Measurements from ENCODE around the gene FRMD8. TPM values are rescaled to one million over a fixed set of nuclear protein-coding genes. Genes with fewer than 3 reads are reported as not detected.
A peak's percentile ranks its signal among the peaks of the same experiment; 100 is the strongest.

The FRMD8 gene
- polyA plus RNA-seq, 6 donors from 2014 or later, result 45.3 to 64.6 (median 53.8) TPM

DNA sequence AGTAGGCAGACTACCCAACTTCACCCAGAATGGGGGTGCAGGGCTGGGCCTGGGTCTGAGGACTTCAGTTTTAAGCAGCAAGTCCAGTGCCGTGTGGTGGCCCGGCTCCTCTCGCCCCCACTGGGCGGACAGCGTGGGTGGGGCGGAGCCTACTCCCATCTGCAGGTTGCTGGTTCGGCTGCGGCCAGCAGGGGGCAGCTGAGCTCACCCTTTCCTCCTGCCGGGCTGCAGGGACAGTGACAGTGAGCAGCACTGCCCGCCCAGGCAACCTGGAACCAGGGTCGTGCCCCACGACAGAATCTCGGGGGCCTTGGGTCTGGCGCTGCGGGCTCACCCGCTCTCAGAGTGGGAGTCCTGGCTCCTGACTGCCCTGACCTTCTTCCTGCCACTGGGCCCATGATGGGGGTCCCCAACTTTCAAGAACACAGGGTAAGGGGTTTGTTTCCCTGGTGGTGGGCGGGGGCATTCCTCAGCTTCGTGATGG is 29.9 kb downstream of the FRMD8 start:
- H3K27ac Mint-ChIP-seq, result peak overlapping the region; percentile 98 to 100 (median 100)
- ATAC-seq (ENCODE audit: low read depth in 2 of 2) (peak; percentile 52 to 54), DNase-seq (peak; percentile 91)
- no peaks in the 10 kb centered on the region for H3K9me3 Mint-ChIP-seq
- H3K36me3 Mint-ChIP-seq, result no peaks in the 10 kb centered on the region
- H3K4me1 Mint-ChIP-seq, result peaks cover 47 to 61% (median 60%) of the 10 kb centered on the region in 3 donors
- H3K27me3 Mint-ChIP-seq, result no peaks in the 10 kb centered on the region
- peak overlapping the region; percentile 87 to 97 (median 93) for H3K4me3 Mint-ChIP-seq

DNA sequence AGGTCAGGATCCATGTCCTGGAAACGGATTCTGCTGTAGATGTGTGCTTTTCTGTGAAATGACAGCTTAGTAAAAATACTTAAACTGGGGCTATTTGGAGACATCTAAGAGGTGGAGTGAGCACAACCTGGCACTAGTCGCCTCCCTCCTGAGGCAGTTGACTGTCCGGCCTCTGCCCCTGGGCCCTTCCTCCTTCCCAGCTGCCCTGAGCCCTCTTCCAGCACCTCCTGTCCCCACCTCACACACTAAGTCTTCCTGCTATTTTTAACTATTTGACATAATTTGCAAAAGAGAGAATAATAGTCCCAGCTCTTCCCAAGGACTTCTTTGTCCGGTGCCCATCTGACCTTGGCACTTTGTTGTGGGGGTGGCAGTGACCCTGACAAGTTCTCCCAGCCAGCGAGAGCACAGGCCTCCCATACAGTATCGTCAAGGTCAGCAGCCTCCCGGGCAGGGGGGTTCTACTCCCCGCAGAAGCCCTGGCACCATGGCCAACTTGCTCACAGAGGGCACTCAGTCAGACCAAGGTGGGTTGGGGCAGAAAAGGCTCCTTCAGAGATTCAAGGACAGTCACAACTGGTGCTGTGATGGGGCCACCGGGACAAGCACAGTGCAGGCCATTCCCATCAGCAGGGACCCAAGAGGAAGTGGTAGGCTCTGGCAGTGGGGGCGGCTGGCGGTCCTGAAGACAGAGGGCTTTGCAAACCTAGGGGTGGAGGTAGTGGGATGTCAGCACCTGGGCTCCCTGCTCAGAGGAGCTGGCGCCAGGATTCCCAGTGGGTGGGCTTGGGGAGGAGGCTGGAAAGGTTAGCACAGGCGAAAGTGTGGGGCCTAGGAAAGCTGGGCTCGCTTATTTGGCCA is 30.6 kb downstream of the FRMD8 start:
- Mint-ChIP-seq H3K4me1 (peaks cover 44 to 67% (median 66%) of the 10 kb centered on the region in 3 donors), H3K27me3 (no peaks in the 10 kb centered on the region), H3K27ac (peak overlapping the region; percentile 98 to 100 (median 100)), H3K36me3 (no peaks in the 10 kb centered on the region), H3K4me3 (peak overlapping the region; percentile 87 to 97 (median 93)), H3K9me3 (no peaks in the 10 kb centered on the region)
- DNase-seq, result no peak
- ATAC-seq (ENCODE audit: low read depth in 2 of 2), result no peak

GRCh38 chr11:65417702-65418430 is 31.4 kb downstream of the FRMD8 start:
- H3K36me3 Mint-ChIP-seq, result peaks cover 0 to 6% of the 10 kb centered on the region in 2 donors
- peaks cover 51 to 74% (median 71%) of the 10 kb centered on the region in 3 donors for H3K4me1 Mint-ChIP-seq
- H3K27me3 Mint-ChIP-seq, result no peaks in the 10 kb centered on the region
- ATAC-seq (ENCODE audit: low read depth in 2 of 2), result peak; percentile 1
- H3K4me3 Mint-ChIP-seq, result peak overlapping the region; percentile 87 to 97 (median 93)
- H3K9me3 Mint-ChIP-seq, result no peaks in the 10 kb centered on the region
- peak overlapping the region; percentile 98 to 100 (median 100) for H3K27ac Mint-ChIP-seq
- DNase-seq, result peak; percentile 72

- no peaks in the 10 kb centered on the region for H3K9me3 Mint-ChIP-seq
- no peak for DNase-seq
- H3K27me3 Mint-ChIP-seq, result no peaks in the 10 kb centered on the region
- no peak for ATAC-seq (ENCODE audit: low read depth in 2 of 2)
- H3K27ac Mint-ChIP-seq, result peak overlapping the region; percentile 98 to 100 (median 100)
- peaks cover 56 to 79% (median 76%) of the 10 kb centered on the region in 3 donors for H3K4me1 Mint-ChIP-seq
- H3K36me3 Mint-ChIP-seq, result peaks cover 0 to 9% of the 10 kb centered on the region in 2 donors
- H3K4me3 Mint-ChIP-seq, result peak overlapping the region; percentile 87 to 97 (median 93)
These were observed 31.9 kb downstream of the FRMD8 start for GRCh38 chr11:65418431-65418680.

DNA sequence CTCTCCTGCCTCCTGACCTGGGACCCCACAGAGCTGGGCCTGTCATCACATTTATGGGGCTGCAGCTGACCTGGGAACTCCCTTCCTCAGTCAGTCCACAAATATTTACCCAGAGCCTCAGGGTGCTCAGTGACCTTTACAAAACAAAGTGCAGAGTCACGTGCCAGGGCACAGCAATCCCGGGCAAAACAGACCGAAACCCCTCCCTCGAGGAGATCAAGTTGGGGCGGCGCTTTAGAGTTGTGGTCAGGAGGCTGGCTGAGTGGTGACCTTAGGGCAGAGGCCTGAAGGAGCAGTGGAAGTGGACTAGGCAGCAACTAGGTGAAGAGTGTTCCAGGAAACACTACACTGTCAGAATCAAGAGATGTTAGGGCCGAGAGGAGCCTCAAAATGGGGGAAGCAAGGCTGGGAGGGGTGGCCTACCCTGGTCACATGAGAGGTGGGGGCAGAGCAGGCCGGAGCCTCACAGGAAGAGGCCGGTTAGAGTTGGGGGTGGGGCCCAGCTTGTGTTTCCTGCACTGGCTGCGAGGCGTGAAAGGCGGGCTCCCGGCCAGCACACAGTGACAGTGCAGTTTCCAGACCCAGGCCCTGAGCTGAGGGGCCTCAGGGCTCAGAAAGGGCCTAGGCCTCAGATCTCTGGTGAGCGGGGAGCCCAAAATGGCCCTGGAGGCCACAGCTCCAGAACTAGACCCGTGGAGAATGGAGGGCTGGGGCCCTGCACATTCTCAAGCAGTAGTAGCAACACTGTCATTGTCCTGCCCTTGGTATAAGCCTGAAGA is 32.4 kb downstream of the FRMD8 start:
- ATAC-seq (ENCODE audit: low read depth in 2 of 2) (peak; percentile 57 to 60), DNase-seq (peak; percentile 94)
- Mint-ChIP-seq H3K4me1 (peaks cover 61 to 83% (median 81%) of the 10 kb centered on the region in 3 donors), H3K9me3 (no peaks in the 10 kb centered on the region), H3K4me3 (peak overlapping the region; percentile 87 to 97 (median 93)), H3K27ac (peak overlapping the region; percentile 98 to 100 (median 100)), H3K36me3 (peaks cover 0 to 9% of the 10 kb centered on the region in 2 donors), H3K27me3 (no peaks in the 10 kb centered on the region)

GRCh38 chr11:65419460-65419771 is 33.0 kb downstream of the FRMD8 start:
- H3K36me3 Mint-ChIP-seq, result peaks cover 0 to 9% of the 10 kb centered on the region in 2 donors
- no peak for ATAC-seq (ENCODE audit: low read depth in 2 of 2)
- H3K4me1 Mint-ChIP-seq, result peaks cover 65 to 89% (median 87%) of the 10 kb centered on the region in 3 donors
- H3K27ac Mint-ChIP-seq, result peak overlapping the region; percentile 98 to 100 (median 100)
- DNase-seq, result no peak
- no peaks in the 10 kb centered on the region for H3K27me3 Mint-ChIP-seq
- peak overlapping the region in 7 of 8 donors; percentile 87 to 97 (median 93) for H3K4me3 Mint-ChIP-seq
- no peaks in the 10 kb centered on the region for H3K9me3 Mint-ChIP-seq

GRCh38 chr11:65419772-65420481 is 33.5 kb downstream of the FRMD8 start:
- Mint-ChIP-seq H3K4me3 (peak overlapping the region; percentile 81 to 97 (median 92)), H3K4me1 (peaks cover 67 to 94% (median 92%) of the 10 kb centered on the region in 3 donors), H3K9me3 (no peaks in the 10 kb centered on the region), H3K27me3 (no peaks in the 10 kb centered on the region), H3K36me3 (peaks cover 0 to 9% of the 10 kb centered on the region in 2 donors), H3K27ac (peak overlapping the region; percentile 98 to 100 (median 100))
- no peak for ATAC-seq (ENCODE audit: low read depth in 2 of 2)
- no peak for DNase-seq

- Mint-ChIP-seq H3K27ac (peak overlapping the region; percentile 98 to 100 (median 100)), H3K36me3 (peaks cover 0 to 9% of the 10 kb centered on the region in 2 donors), H3K4me1 (peaks cover 72 to 98% (median 95%) of the 10 kb centered on the region in 3 donors), H3K9me3 (no peaks in the 10 kb centered on the region), H3K27me3 (no peaks in the 10 kb centered on the region), H3K4me3 (peak overlapping the region; percentile 81 to 98 (median 92))
- DNase-seq (no peak), ATAC-seq (ENCODE audit: low read depth in 2 of 2) (no peak)
These were observed 34.1 kb downstream of the FRMD8 start for GRCh38 chr11:65420506-65420905.

DNA sequence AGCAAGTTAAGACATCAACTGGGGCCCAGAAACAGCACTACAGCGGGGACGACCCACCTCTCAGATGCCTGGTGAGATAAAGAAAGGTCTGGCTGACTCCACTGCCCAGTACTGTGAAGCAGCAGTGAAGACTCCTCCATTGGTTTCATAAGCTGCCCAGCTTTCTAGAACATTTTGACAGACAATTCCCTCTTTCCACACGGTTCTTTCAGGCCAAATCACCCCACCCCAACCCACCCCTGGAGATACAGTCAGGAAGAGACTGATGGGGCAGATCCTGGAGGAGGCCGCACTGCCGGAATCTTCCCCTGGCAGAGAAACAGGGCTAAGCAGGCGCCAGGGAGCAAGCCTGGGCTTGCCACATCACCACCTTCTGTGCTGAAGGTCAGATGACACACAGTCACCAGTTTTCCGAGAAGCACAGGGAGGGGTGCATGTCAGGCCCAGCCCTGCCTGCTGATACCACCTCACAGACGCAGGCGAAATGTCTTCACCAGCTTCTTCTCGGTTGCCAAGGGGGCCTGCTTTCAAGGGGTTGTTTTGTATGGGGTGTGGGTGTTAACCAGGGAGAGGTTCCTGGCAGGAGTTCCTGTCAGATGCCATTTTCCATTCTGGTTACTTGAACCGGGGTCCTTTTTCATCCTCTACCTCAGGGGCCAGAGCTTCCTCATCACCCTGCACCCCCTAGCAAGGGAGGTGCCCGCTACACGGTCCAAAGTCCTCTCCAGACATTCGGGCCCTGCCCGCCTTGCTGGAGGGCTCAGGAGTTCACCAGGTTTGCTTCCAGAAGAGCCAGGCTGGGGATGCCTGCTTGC is 34.7 kb downstream of the FRMD8 start:
- H3K36me3 Mint-ChIP-seq, result peaks cover 0 to 9% of the 10 kb centered on the region in 2 donors
- peaks cover 73 to 96% (median 95%) of the 10 kb centered on the region in 3 donors for H3K4me1 Mint-ChIP-seq
- ATAC-seq (ENCODE audit: low read depth in 2 of 2), result peak; percentile 10 to 12
- H3K4me3 Mint-ChIP-seq, result peak overlapping the region; percentile 84 to 98 (median 94)
- H3K27ac Mint-ChIP-seq, result peak overlapping the region; percentile 98 to 100 (median 100)
- no peaks in the 10 kb centered on the region for H3K27me3 Mint-ChIP-seq
- H3K9me3 Mint-ChIP-seq, result no peaks in the 10 kb centered on the region
- peak; percentile 79 for DNase-seq

GRCh38 chr11:65421794-65422632 is 35.6 kb downstream of the FRMD8 start:
- H3K9me3 Mint-ChIP-seq, result no peaks in the 10 kb centered on the region
- ATAC-seq (ENCODE audit: low read depth in 2 of 2) (peak; percentile 7 to 11), DNase-seq (peak; percentile 87)
- peaks cover 0 to 9% of the 10 kb centered on the region in 2 donors for H3K36me3 Mint-ChIP-seq
- H3K4me3 Mint-ChIP-seq, result peak overlapping the region; percentile 84 to 98 (median 94)
- no peaks in the 10 kb centered on the region for H3K27me3 Mint-ChIP-seq
- H3K4me1 Mint-ChIP-seq, result peaks cover 77 to 96% (median 95%) of the 10 kb centered on the region in 3 donors
- peak overlapping the region; percentile 98 to 100 (median 100) for H3K27ac Mint-ChIP-seq
